Measurements from ENCODE around the gene GMDS.

DNA sequence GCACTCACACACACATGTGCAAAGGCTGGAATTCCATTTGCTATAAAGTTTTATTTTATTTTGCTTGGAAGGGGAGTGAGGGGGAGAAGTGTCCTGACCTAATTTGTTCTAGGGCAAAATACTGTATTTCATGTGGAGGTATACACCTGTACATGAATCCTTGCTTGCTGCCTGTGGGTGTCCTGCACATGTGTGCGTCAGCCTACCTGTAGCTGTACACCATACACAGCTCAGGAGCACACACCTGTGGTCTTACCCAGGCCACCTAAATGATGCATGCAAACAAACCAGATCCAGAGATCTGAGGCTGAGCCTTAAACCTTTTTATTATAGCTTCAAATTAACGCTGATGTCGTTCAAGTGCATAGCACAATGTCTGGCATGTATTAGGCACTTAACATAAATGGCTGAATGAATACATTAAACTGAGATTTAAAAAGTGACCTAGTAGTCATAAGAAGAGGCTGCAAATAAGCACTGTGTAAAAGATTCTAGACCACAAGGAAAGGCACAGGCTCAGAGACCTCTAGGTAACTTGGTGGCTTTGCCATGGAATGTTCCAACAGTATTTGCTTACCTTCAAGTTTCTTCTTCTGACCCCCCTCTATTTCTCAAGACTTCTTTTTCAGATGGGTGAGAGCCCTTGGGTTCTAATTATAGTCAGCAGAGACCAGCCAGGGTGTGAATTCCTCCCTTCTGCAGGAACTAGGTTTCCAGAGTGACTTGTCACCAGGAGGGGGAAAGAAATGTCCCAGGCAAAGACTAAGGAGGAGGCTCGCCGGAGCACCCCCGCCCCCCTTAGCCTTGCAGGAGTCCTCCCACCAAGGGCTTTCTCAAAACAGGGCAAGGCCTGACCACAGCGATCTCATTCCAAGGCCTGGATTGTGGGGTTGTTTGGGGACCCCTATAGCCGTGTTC lies 622.3 kb downstream of the GMDS start:
- TF ChIP-seq POLR2AphosphoS5 (IDR thresholded peaks at IDR 0.05; ENCODE audit: low read depth, low read length) (no peak), TAF1 (IDR thresholded peaks at IDR 0.05; ENCODE audit: borderline replicate concordance, low read depth, low read length) (no peak), POLR2A (IDR thresholded peaks at IDR 0.05; ENCODE audit: low read depth, low read length) (no peak)

Data from GM12892 (cell line).